Liver (tissue), 1 donor: ENCODE data around the gene SKA1.

Source experiments
- HNF4G ChIP-seq: IDR thresholded peaks from 2 replicates; pipeline ENCODE4 v1.6.1; 2016; ENCODE audit warnings: antibody characterized with exemption
- TAF1 ChIP-seq: conservative IDR thresholded peaks from 2 replicates; pipeline ENCODE4 v1.6.1; 2016; ENCODE audit warnings: antibody characterized with exemption, mild to moderate bottlenecking
- donor health status: healthy.

GRCh38 chr18:50341443-50341842 is 33.4 kb upstream of the SKA1 start:
- TF ChIP-seq TAF1 (no peak), HNF4G (no peak)
